LNCAP (cell line): ENCODE measurements around the gene TBX18.

Source experiments
- TF ChIP-seq, protein P1 (sequence below): fragments of 450-650 bp; IDR thresholded peaks from 2 replicates; pipeline ENCODE4 v1.5.1; 2017; ENCODE audit warnings: mild to moderate bottlenecking

The TBX18 gene

GRCh38 chr6:84756466-84756865 is 7.9 kb downstream of the TBX18 start:
- TF ChIP-seq, protein P1, sequence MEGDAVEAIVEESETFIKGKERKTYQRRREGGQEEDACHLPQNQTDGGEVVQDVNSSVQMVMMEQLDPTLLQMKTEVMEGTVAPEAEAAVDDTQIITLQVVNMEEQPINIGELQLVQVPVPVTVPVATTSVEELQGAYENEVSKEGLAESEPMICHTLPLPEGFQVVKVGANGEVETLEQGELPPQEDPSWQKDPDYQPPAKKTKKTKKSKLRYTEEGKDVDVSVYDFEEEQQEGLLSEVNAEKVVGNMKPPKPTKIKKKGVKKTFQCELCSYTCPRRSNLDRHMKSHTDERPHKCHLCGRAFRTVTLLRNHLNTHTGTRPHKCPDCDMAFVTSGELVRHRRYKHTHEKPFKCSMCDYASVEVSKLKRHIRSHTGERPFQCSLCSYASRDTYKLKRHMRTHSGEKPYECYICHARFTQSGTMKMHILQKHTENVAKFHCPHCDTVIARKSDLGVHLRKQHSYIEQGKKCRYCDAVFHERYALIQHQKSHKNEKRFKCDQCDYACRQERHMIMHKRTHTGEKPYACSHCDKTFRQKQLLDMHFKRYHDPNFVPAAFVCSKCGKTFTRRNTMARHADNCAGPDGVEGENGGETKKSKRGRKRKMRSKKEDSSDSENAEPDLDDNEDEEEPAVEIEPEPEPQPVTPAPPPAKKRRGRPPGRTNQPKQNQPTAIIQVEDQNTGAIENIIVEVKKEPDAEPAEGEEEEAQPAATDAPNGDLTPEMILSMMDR: no peak

- TF ChIP-seq, protein P1: no peak
Measured at GRCh38 chr6:84753173-84753572, 11.2 kb downstream of the TBX18 start.

- TF ChIP-seq, protein P1: no peak
Measured at GRCh38 chr6:84752118-84752850, 12.1 kb downstream of the TBX18 start.

DNA sequence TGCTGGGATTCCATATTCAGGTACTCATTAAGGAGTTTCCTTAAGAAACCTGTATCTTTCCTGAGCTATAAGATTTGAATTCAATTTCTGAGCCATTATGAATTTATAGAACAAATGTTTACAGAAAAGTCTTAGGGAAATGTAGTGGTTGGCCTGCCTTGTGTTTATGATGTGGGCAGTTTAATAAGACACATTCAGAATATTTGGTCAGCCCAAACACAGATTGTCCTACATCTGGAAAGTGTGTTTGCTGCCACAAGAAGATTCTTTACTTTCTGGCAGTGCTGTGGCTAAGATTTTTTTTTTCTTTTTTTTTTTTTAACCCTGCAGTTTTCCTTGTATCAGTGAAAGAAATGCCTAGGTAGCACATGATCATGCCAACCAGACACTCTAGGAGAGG is 15.2 kb downstream of the TBX18 start:
- TF ChIP-seq, protein P1: no peak

DNA sequence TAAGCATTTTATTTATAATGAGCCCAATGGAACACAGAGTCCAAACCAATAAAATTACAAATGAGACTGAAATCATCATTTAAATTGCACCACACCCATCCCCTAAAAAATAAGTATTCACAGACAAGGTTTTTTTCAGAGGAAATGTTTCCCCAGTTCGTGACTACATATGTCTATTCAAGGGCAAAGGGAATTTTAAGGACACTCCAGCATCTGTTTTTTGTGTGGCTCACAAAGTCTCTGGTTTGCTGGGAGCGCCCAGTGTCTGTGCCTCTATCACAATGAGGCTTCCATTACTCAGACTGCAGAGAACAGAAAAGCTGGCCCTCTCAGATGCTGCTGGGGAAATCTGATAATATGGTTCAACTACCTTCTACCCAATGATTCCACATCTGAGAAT is 16.0 kb downstream of the TBX18 start:
- TF ChIP-seq, protein P1: no peak

DNA sequence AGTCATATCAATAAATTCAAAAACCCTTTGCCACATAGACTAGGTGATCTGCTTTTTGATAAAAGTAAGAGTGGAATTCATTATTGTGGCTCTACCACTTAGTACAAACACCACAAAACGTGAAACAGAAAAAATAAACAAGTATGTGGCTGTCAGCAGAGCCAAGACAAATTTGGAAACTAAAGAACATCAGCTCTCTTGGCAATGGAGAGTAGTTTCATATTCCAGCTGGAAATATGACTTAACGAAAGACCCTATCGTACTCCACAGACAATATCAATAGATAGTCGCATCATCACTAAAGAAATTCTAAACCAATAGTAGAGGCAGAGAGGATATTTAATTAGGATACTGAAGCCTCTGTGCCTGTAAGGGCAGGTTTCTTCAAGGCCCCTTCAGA is 20.8 kb downstream of the TBX18 start:
- TF ChIP-seq, protein P1: no peak

DNA sequence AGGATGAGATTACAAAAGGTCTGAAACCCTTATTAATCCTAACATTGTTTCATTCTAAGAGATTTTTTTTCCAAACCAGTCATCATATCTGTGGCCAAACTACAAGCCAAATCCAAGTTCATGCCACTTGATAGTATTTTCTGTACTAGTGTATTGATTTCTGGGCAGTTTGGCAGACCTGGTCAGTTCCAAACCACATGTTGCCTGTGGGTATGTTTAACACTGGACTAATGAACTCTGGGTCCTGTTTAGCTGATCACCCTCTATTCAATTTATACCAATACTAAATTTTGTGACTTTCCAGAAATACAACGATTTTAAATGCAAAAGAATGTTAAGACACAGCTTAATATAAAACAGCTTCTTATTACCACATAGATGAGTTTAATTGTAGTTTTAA is 24.0 kb downstream of the TBX18 start:
- TF ChIP-seq, protein P1: no peak

DNA sequence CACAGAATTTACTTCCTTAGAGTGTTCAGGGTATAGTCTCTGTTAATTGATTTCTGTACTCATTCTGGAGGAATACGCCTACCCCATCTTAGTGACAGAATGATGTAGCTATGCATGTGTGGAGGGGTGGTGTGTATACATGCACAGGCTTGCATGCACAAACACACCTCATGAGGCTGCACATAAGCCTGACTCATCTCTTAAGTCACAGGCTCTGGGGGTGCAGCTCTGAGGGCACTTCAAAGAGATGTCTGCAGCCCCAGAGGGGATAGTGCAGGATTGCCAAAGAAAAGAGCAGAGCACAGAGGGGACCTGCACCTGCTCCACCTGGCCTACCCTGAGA is 24.6 kb downstream of the TBX18 start:
- TF ChIP-seq, protein P1: no peak
